Measurements from ENCODE around the gene TAAR9. TPM values are rescaled to one million over a fixed set of nuclear protein-coding genes. Genes with fewer than 3 reads are reported as not detected.

The TAAR9 gene
- total RNA-seq, 4 donors from 2014 or later, result not detected

GRCh38 chr6:132511831-132512220 lies 26.3 kb upstream of the TAAR9 start:
- no peak for DNase-seq (ENCODE audit: low spot score in 2 of 2)
- WGBS, 2 donors, result 13 to 16% methylated on average over 2 of the region's 2 CpGs
- H3K4me3 ChIP-seq (ENCODE audit: low read depth, poor library complexity, severe bottlenecking), result no peak overlapping the region
- intact Hi-C loops (cut with DNase I; ENCODE audit: low total_unique reads), result no loop called here
- TF ChIP-seq CTCF (IDR thresholded peaks at IDR 0.05) (no peak), POLR2A (IDR thresholded peaks at IDR 0.05) (no peak)

GRCh38 chr6:132512342-132512637 lies 25.8 kb upstream of the TAAR9 start:
- intact Hi-C loops (cut with DNase I; ENCODE audit: low total_unique reads), result no loop called here
- TF ChIP-seq POLR2A (IDR thresholded peaks at IDR 0.05) (no peak), CTCF (IDR thresholded peaks at IDR 0.05) (no peak)
- DNase-seq (ENCODE audit: low spot score in 2 of 2), result no peak
- 1 to 2% methylated on average over 7 of the region's 7 CpGs for WGBS, 2 donors
- peak overlapping the region; percentile 72 for H3K4me3 ChIP-seq (ENCODE audit: low read depth, poor library complexity, severe bottlenecking)

- DNase-seq (ENCODE audit: low spot score in 2 of 2), result peak; percentile 89 to 97
- intact Hi-C loops (cut with DNase I; ENCODE audit: low total_unique reads), result no loop called here
- H3K4me3 ChIP-seq (ENCODE audit: low read depth, poor library complexity, severe bottlenecking), result peak within 1 kb of the TSS; percentile 72
- WGBS, 2 donors, result 0 to 4% methylated on average over 29 to 52 of the region's 67 CpGs
- TF ChIP-seq CTCF (IDR thresholded peaks at IDR 0.05), result no peak
- TF ChIP-seq POLR2A (IDR thresholded peaks at IDR 0.05), result peak in 1 of 2 donors; percentile 24
Observed at GRCh38 chr6:132512638-132513632, 25.1 kb upstream of the TAAR9 start, which contains the start of gene STX7. STX7 (minus strand) TSS chr6:132513116; CDS start chr6:132503530, 9,586 bp downstream.

- no peak for DNase-seq (ENCODE audit: low spot score in 2 of 2)
- WGBS, 2 donors, result 44 to 48% methylated on average over 3 of the region's 3 CpGs
- TF ChIP-seq POLR2A (IDR thresholded peaks at IDR 0.05), result no peak
- TF ChIP-seq CTCF (IDR thresholded peaks at IDR 0.05), result no peak
- intact Hi-C loops (cut with DNase I; ENCODE audit: low total_unique reads), result no loop called here
- no peak overlapping the region for H3K4me3 ChIP-seq (ENCODE audit: low read depth, poor library complexity, severe bottlenecking)
Observed at GRCh38 chr6:132513831-132514545, 24.1 kb upstream of the TAAR9 start.

GRCh38 chr6:132515386-132515785 lies 22.7 kb upstream of the TAAR9 start:
- WGBS, 2 donors, result 53 to 81% methylated on average over 2 of the region's 2 CpGs
- H3K4me3 ChIP-seq (ENCODE audit: low read depth, poor library complexity, severe bottlenecking), result no peak overlapping the region
- TF ChIP-seq CTCF (IDR thresholded peaks at IDR 0.05) (no peak), POLR2A (IDR thresholded peaks at IDR 0.05) (no peak)
- no peak for DNase-seq (ENCODE audit: low spot score in 2 of 2)
- intact Hi-C loops (cut with DNase I; ENCODE audit: low total_unique reads), result no loop called here
